ENCODE measurements around the gene GPC2.
"Not testable (repeated sequence)": the region's sequence is repeated elsewhere in the genome, so short reads cannot be mapped to it uniquely, and the experiment has no call there.

Gene GPC2

GRCh38 chr7:100148559-100149328 lies 28.4 kb downstream of the GPC2 start, which contains the start of gene LAMTOR4:
LAMTOR4 (plus strand) TSS chr7:100148918; CDS start chr7:100148973, 55 bp downstream.
- TF ChIP-seq CTCF (IDR thresholded peaks at IDR 0.05; ENCODE audit: extremely low read depth, insufficient read depth, missing control alignments) = no peak
- in situ Hi-C loops (cut with MboI; ENCODE audit: low pct_unique_long_range_greater_than_20kb, low sequenced_read_pairs, unreplicated experiment) = no loop called here
- DNase-seq (ENCODE audit: low spot score) = peak; percentile 97

GRCh38 chr7:100148225-100148558 lies 29.0 kb downstream of the GPC2 start:
- in situ Hi-C loops (cut with MboI; ENCODE audit: low pct_unique_long_range_greater_than_20kb, low sequenced_read_pairs, unreplicated experiment) = no loop called here
- TF ChIP-seq CTCF (IDR thresholded peaks at IDR 0.05; ENCODE audit: extremely low read depth, insufficient read depth, missing control alignments) = no peak
- DNase-seq (ENCODE audit: low spot score) = no peak

GRCh38 chr7:100147278-100147677 lies 29.9 kb downstream of the GPC2 start:
- in situ Hi-C loops (cut with MboI; ENCODE audit: low pct_unique_long_range_greater_than_20kb, low sequenced_read_pairs, unreplicated experiment) = no loop called here
- no peak for TF ChIP-seq CTCF (IDR thresholded peaks at IDR 0.05; ENCODE audit: extremely low read depth, insufficient read depth, missing control alignments)

GRCh38 chr7:100146350-100146749 lies 30.8 kb downstream of the GPC2 start:
- in situ Hi-C loops (cut with MboI; ENCODE audit: low pct_unique_long_range_greater_than_20kb, low sequenced_read_pairs, unreplicated experiment); DNase-seq (ENCODE audit: low spot score): not testable (repeated sequence)

More at GRCh38 chr7:100147278-100147677, 29.9 kb downstream of the GPC2 start:
- no peak for DNase-seq (ENCODE audit: low spot score)

- no peak for TF ChIP-seq CTCF (IDR thresholded peaks at IDR 0.05; ENCODE audit: extremely low read depth, insufficient read depth, missing control alignments)
- in situ Hi-C loops (cut with MboI; ENCODE audit: low pct_unique_long_range_greater_than_20kb, low sequenced_read_pairs, unreplicated experiment) = no loop called here
- DNase-seq (ENCODE audit: low spot score) = no peak
These were observed 34.7 kb downstream of the GPC2 start for GRCh38 chr7:100142461-100142860.

GRCh38 chr7:100141555-100141949 lies 35.6 kb downstream of the GPC2 start:
- no peak for DNase-seq (ENCODE audit: low spot score)
- in situ Hi-C loops (cut with MboI; ENCODE audit: low pct_unique_long_range_greater_than_20kb, low sequenced_read_pairs, unreplicated experiment) = no loop called here
- no peak for TF ChIP-seq CTCF (IDR thresholded peaks at IDR 0.05; ENCODE audit: extremely low read depth, insufficient read depth, missing control alignments)

GRCh38 chr7:100137851-100138760 lies 39.1 kb downstream of the GPC2 start:
- no peak for TF ChIP-seq CTCF (IDR thresholded peaks at IDR 0.05; ENCODE audit: extremely low read depth, insufficient read depth, missing control alignments)
- in situ Hi-C loops (cut with MboI; ENCODE audit: low pct_unique_long_range_greater_than_20kb, low sequenced_read_pairs, unreplicated experiment) = loop anchor here (10.0 kb wide), 1 partner anchor 207 kb away; no protein-coding TSS in a partner anchor
- no peak for DNase-seq (ENCODE audit: low spot score)

Data from GM13977 (cell line).